HG03439 (cell line): ENCODE measurements around the gene LRFN2.

Source experiments
- ATAC-seq: cut with Tn5 transposase; IDR thresholded peaks from one replicate; pipeline ENCODE4 v1.9.1; 2021; ENCODE audit warnings: mild to moderate bottlenecking, moderate library complexity; ENCODE audit not compliant: unreplicated experiment

The LRFN2 gene

GRCh38 chr6:40545954-40546353 lies 41.2 kb downstream of the LRFN2 start:
- ATAC-seq = no peak

- ATAC-seq = no peak
These were observed 43.4 kb downstream of the LRFN2 start for GRCh38 chr6:40543776-40544175.

- no peak for ATAC-seq
These were observed 44.0 kb downstream of the LRFN2 start for GRCh38 chr6:40543146-40543545.

GRCh38 chr6:40542175-40542764 lies 44.9 kb downstream of the LRFN2 start:
- no peak for ATAC-seq

- no peak for ATAC-seq
These were observed 45.5 kb downstream of the LRFN2 start for GRCh38 chr6:40541556-40542174.

- no peak for ATAC-seq
These were observed 46.4 kb downstream of the LRFN2 start for GRCh38 chr6:40540790-40541189.

GRCh38 chr6:40539853-40540252 lies 47.3 kb downstream of the LRFN2 start:
- no peak for ATAC-seq

GRCh38 chr6:40538556-40538955 lies 48.6 kb downstream of the LRFN2 start:
- no peak for ATAC-seq

GRCh38 chr6:40537446-40537845 lies 49.7 kb downstream of the LRFN2 start:
- no peak for ATAC-seq

- ATAC-seq = no peak
These were observed 50.7 kb downstream of the LRFN2 start for GRCh38 chr6:40536442-40536841.

GRCh38 chr6:40535819-40536380 lies 51.3 kb downstream of the LRFN2 start:
- no peak for ATAC-seq

- no peak for ATAC-seq
These were observed 51.9 kb downstream of the LRFN2 start for GRCh38 chr6:40535110-40535818.

GRCh38 chr6:40532349-40533000 lies 54.7 kb downstream of the LRFN2 start:
- ATAC-seq = no peak

GRCh38 chr6:40529919-40530318 lies 57.2 kb downstream of the LRFN2 start:
- ATAC-seq = no peak

GRCh38 chr6:40529040-40529439 lies 58.1 kb downstream of the LRFN2 start:
- no peak for ATAC-seq

GRCh38 chr6:40528051-40528450 lies 59.1 kb downstream of the LRFN2 start:
- no peak for ATAC-seq

GRCh38 chr6:40526036-40526435 lies 61.1 kb downstream of the LRFN2 start:
- ATAC-seq = no peak

GRCh38 chr6:40524797-40525585 lies 62.2 kb downstream of the LRFN2 start:
- no peak for ATAC-seq

GRCh38 chr6:40523505-40524172 lies 63.5 kb downstream of the LRFN2 start:
- no peak for ATAC-seq

GRCh38 chr6:40521496-40521895 lies 65.7 kb downstream of the LRFN2 start:
- no peak for ATAC-seq
